HFF-Myc (cell line): Measurements from ENCODE around the gene RNF222.
"Not testable (repeated sequence)": the region's sequence is repeated elsewhere in the genome, so short reads cannot be mapped to it uniquely, and the experiment has no call there.

Source experiments
- DNase-seq: peaks from one replicate; pipeline ENCODE4 v3.0.0-alpha.2; 2011; ENCODE audit warnings: low read depth; ENCODE audit errors: extremely low read depth
- H3K4me3 ChIP-seq: replicated peaks from 2 replicates; pipeline ENCODE4 v1.5.1; 2011; ENCODE audit warnings: low read depth, mild to moderate bottlenecking, control low read depth, low read length
- TF ChIP-seq, protein P1 (sequence below): IDR thresholded peaks from 2 replicates; pipeline ENCODE4 v1.5.1; 2012; ENCODE audit warnings: mild to moderate bottlenecking, low read depth, low read length, control low read depth; ENCODE audit errors: missing control alignments

The RNF222 gene

DNA sequence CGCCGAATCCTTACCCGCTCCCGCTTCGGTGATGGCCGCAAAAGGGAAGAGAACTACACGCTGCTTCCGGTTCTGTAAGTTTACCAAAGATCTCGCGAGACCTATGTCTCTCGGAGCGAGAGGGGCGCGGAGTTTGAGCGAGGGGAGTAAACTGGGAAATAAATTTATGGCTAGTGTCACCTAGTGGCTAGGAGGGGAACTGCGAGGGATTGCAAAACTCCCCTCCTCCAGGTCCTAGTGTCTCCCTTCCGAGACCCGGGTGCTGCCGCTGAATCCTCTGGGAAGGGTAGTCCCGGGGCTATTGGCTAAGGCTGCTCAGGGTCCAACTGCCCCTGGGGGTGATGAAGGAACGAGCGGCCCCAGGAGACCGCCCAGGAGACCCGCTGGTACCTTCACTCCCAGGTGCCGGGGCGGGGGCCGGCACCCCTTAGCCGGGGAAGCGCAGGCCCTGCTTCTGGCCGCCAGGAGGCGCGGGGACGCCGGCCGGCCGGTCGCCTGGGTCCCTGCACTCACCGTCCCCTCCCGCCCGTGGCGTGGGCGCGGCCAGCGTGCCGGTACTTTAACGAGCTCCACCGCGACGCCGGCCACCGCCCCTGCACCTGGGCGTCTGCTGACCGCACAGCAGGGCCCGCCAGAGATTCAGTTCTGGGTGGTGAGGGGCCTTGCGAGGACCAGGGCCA lies 14.3 kb downstream of the RNF222 start, which contains the start of gene RPL26:
RPL26 (minus strand) TSS at position 51 of the 680 bp plus-strand sequence. CDS start 883 bp downstream, outside the sequence.
- peak; percentile 98 for DNase-seq
- peak within 1 kb of the TSS; percentile 75 for H3K4me3 ChIP-seq
- TF ChIP-seq, protein P1, sequence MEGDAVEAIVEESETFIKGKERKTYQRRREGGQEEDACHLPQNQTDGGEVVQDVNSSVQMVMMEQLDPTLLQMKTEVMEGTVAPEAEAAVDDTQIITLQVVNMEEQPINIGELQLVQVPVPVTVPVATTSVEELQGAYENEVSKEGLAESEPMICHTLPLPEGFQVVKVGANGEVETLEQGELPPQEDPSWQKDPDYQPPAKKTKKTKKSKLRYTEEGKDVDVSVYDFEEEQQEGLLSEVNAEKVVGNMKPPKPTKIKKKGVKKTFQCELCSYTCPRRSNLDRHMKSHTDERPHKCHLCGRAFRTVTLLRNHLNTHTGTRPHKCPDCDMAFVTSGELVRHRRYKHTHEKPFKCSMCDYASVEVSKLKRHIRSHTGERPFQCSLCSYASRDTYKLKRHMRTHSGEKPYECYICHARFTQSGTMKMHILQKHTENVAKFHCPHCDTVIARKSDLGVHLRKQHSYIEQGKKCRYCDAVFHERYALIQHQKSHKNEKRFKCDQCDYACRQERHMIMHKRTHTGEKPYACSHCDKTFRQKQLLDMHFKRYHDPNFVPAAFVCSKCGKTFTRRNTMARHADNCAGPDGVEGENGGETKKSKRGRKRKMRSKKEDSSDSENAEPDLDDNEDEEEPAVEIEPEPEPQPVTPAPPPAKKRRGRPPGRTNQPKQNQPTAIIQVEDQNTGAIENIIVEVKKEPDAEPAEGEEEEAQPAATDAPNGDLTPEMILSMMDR, result peak; percentile 83

DNA sequence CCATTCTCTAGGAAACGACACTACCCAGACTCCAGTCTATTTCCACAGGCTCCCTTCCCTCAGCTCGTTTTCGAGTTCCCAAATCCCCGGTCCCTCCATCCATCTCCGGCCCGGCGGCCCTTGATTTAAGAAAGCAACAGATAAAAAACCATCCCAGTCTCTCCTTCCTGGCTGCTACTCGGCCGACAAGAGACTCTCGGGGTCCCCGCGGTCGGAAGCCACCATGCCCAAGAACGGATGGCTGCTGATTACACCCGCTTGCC lies 14.8 kb downstream of the RNF222 start:
- TF ChIP-seq, protein P1, result no peak
- DNase-seq, result no peak
- H3K4me3 ChIP-seq, result peak overlapping the region; percentile 75

DNA sequence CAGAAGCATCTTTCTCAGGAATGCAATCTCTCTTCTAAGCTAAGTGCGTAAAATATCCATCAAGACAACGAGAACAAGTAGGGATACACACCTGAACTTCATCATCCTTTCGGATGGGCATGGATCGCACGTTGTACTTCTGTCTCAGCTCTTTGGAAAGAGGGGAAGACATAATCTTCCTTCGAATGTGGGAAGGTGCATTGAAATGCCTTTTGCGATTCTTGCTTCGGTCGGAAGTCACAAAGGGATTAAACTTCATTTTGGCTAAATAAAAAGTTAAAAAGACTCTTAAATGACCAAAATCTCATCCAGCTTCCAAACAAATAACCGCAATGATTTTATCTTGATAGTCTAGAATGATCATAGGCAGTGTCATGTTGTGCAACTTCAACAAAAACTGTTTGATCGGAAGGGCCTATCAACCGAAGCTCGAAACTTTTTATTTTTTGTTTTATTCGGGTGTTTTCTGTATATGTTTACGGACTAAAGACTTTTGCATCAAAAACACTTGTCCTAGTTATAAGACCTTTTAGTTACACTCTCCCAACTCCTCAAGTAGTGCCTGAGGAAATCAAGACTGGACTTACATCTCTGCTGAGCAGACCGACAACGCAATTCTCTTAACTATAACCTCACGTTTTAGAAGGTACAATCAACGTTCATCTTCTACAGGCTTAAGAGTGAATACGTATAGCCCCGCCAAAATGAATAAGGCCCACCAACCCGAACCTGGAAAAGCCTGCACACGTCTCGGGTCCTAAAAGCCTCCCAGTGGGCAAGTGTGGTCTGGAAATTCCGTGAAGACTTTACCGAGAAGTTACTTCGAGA lies 15.4 kb downstream of the RNF222 start:
- DNase-seq, result no peak
- peak overlapping the region; percentile 75 for H3K4me3 ChIP-seq
- TF ChIP-seq, protein P1, result no peak

DNA sequence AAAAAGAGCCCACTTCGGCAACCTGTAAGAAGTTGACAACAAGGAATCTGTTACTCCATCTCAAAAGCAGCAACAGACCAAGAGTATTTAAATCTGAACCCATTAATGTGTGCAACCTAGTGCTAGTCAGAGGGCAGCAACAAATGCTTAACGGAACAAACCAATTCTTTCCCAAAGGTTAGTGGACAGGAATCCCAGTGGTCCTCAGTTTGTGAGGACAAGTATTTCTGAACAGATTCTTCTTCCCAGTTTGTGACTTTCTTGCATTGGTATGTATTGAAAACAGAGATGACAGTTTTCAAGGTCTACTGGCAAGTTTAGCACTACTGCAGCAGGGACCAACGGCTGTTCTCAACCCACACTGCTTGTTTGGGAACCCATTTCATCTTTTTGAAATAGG lies 17.6 kb downstream of the RNF222 start:
- TF ChIP-seq, protein P1, result no peak
- peak overlapping the region; percentile 75 for H3K4me3 ChIP-seq
- DNase-seq, result no peak

DNA sequence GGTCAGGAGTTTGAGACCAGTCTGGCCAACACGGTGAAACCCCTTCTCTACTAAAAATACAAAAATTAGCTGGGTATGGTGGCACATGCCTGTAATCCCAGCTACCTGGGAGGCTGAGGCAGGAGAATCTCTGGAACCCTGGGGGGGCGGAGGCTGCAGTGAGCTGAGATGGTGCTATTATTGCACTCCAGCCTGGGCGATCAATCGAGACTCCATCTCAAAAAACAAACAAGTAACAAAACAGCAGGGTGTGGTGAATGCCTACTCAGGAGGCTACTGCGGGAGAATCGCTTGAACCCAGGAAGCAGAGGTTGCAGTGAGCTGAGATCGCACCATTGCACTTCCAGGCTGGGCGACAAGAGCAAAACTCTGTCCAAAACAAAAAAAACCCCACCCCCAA lies 19.5 kb downstream of the RNF222 start:
- not testable (repeated sequence) for DNase-seq, H3K4me3 ChIP-seq

DNA sequence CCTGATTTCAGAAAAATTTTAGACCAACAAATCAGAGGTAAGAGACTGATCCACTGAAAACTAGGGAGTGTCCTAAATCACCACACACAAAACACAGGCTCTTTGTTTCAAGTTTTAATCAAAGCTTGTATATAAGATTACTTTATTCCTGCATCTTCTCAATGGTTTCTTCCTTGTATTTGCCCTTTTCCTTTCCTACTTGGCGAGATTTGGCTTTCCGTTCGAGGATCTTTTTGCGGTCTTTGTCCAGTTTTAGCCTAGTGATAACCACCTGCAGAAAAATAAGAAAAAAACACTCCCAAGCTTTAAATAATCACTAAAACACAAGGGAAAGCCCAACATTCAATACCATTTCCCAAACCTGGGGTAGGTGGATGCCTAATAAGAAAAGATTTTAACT lies 20.2 kb downstream of the RNF222 start:
- H3K4me3 ChIP-seq, result no peak overlapping the region

More for the DNA sequence above, 20.2 kb downstream of the RNF222 start:
- DNase-seq, result no peak
- TF ChIP-seq, protein P1, result no peak
